Effector memory CD4-positive, alpha-beta T cell (primary cell): ENCODE data around the gene AUNIP.

Experiments used
- DNase-seq, 3 donors: peaks; one replicate each; pipeline ENCODE4 v3.0.0-alpha.2; 2020
- H3K27ac ChIP-seq: 2 replicates; pipeline ENCODE4 v1.7.0; 2013; ENCODE audit warnings: mild to moderate bottlenecking, low read length, moderate library complexity; ENCODE audit not compliant: insufficient read depth, poor library complexity, severe bottlenecking
- H3K27me3 ChIP-seq: replicated peaks from 2 replicates; pipeline ENCODE4 v1.7.0; 2013; ENCODE audit warnings: mild to moderate bottlenecking, low read length; ENCODE audit not compliant: insufficient read depth, control insufficient read depth, poor library complexity, severe bottlenecking
- H3K36me3 ChIP-seq: 2 replicates; pipeline ENCODE4 v1.7.0; 2013; ENCODE audit warnings: mild to moderate bottlenecking, low read length, moderate library complexity; ENCODE audit not compliant: control insufficient read depth, insufficient read depth
- H3K4me1 ChIP-seq: 2 replicates; pipeline ENCODE4 v1.7.0; 2013; ENCODE audit warnings: low read length, mild to moderate bottlenecking; ENCODE audit not compliant: control insufficient read depth, insufficient read depth, poor library complexity, severe bottlenecking
- H3K4me3 ChIP-seq: 2 replicates; pipeline ENCODE4 v1.7.0; 2013; ENCODE audit warnings: low read length, low read depth, mild to moderate bottlenecking; ENCODE audit not compliant: insufficient read depth, poor library complexity, severe bottlenecking
- H3K9me3 ChIP-seq: 2 replicates; pipeline ENCODE4 v1.7.0; 2013; ENCODE audit warnings: mild to moderate bottlenecking, low read length, moderate library complexity; ENCODE audit not compliant: control insufficient read depth

The AUNIP gene

GRCh38 chr1:25804244-25804963, 54.9 kb downstream of the AUNIP start:
- Histone ChIP-seq H3K4me1 (peaks cover 10% of the 10 kb centered on the region), H3K27me3 (no peaks in the 10 kb centered on the region), H3K9me3 (no peaks in the 10 kb centered on the region), H3K4me3 (no peak overlapping the region), H3K36me3 (peaks cover 13% of the 10 kb centered on the region), H3K27ac (no peak overlapping the region)
- DNase-seq, result no peak

DNA sequence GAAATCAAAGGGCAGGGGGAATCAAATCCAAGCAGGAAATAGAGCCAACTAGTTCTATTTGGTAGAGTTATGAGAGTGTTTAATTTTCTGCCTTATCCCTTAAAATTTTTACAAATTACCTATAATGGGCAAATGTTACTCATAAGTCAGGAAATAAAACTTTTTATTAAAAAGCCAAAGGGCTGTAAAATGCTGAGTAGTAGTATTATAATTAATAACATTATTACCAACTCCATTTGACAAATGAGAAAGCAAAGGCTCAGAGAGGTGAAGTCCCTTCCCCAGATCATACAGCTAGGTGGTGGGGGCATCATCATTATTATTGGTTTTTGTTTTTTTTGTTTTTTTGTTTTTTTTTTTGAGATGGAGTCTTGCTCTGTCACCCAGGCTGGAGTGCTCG, 55.9 kb downstream of the AUNIP start:
- Histone ChIP-seq H3K4me3 (no peak overlapping the region), H3K36me3 (peaks cover 9% of the 10 kb centered on the region), H3K4me1 (peaks cover 13% of the 10 kb centered on the region), H3K27ac (no peak overlapping the region), H3K27me3 (no peaks in the 10 kb centered on the region), H3K9me3 (no peaks in the 10 kb centered on the region)
- no peak for DNase-seq

DNA sequence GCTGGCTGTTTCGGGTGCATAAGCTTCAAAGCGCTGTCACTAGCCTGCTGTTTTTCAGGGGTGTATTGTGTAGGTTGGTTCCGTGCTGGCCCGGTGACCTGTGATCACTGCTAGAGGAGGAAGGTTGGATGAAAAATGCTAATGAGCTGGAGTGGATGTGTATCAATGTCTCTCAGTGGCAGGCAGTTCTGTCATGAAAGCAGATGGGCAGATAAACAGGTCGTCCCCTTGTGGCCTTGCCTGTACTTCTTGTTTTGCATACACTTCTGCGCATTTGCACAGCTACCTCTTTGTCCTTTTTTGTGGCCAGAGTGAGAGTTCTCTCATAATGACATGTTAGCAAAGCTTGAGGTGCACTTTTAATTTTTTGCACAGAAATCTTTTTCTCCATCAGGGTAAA, 56.3 kb downstream of the AUNIP start:
- H3K27ac ChIP-seq, result no peak overlapping the region
- peaks cover 9% of the 10 kb centered on the region for H3K36me3 ChIP-seq
- H3K4me3 ChIP-seq, result no peak overlapping the region
- H3K9me3 ChIP-seq, result no peaks in the 10 kb centered on the region
- peaks cover 15% of the 10 kb centered on the region for H3K4me1 ChIP-seq
- no peaks in the 10 kb centered on the region for H3K27me3 ChIP-seq
- no peak for DNase-seq

DNA sequence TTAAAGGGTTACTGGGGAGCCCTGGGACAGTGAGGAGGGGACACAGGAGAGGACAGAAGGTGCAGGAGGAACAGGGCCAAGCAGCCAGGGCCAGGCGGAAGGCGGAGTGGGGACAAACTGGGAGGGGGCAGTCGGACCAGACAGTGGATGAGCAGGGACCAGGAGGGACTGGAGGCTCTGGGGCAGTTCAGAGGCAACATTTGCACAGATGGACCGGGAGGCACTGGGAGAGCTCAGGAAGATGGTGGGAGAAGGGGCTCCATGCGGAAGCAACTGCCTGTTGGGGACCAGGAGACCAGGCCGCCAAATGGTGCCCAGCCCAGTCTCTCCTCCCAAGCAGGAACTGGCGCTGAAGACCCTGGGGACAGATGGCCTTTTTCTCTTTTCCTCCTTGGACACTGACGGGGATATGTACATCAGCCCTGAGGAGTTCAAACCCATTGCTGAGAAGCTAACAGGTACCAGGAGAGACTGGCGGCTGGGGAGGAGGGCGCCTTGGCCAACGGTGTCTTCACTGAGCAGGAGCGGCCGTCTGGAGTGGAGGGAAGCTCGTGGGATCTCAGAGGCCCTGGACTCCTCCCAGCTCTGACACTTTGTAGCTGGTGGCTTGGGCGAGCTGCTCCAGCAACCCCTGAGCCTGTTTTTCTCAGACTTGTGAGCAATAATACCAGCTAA, 58.4 kb downstream of the AUNIP start:
- peak overlapping the region; percentile 59 for H3K4me3 ChIP-seq
- peak overlapping the region; percentile 41 for H3K27ac ChIP-seq
- H3K27me3 ChIP-seq, result no peaks in the 10 kb centered on the region
- no peak for DNase-seq
- no peaks in the 10 kb centered on the region for H3K9me3 ChIP-seq
- H3K36me3 ChIP-seq, result peaks cover under 1% of the 10 kb centered on the region
- H3K4me1 ChIP-seq, result peaks cover 33% of the 10 kb centered on the region

DNA sequence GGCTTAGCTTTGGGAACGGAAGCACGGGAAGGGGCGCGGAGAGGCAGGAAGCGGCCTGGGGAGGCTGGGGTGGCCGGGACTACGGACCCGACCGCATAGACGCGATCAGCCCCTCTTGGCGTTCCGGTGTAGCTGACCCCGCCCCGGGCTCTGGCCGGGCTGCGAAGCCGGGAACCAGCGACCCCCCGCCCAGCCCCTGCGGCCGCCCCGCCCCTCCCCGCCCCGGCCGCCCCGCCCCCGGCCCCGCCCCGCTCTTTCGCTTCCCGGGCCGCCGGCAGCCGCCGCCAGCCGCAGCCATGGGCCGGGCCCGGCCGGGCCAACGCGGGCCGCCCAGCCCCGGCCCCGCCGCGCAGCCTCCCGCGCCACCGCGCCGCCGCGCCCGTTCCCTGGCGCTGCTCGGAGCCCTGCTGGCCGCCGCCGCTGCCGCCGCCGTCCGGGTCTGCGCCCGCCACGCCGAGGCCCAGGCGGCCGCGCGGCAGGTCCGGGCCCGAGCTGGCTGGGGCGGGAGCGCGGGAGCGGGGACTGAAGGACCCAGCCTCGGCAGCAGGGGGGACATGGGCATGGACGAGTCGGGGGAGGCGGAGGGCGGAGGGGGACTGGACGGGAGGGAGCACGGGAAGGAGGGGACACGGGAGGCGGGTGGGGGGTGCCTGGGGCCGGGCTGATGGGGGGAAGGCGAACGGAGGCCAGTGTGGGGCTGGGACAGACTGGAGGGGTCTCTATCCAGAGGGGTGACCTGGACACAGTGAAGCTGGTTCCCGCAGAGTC, 59.1 kb downstream of the AUNIP start, which contains the start of gene SELENON:
Gene SELENON, plus strand, starts transcription at position 259 of the 768 bp plus-strand sequence. Its CDS starts 38 bp downstream, at position 297.
- Histone ChIP-seq H3K27me3 (no peaks in the 10 kb centered on the region), H3K27ac (peak within 1 kb of the TSS; percentile 57), H3K4me1 (peaks cover 33% of the 10 kb centered on the region), H3K4me3 (peak within 1 kb of the TSS; percentile 59), H3K9me3 (no peaks in the 10 kb centered on the region), H3K36me3 (no peaks in the 10 kb centered on the region)
- DNase-seq, result peak in 2 of 3 donors; percentile 13 to 44

DNA sequence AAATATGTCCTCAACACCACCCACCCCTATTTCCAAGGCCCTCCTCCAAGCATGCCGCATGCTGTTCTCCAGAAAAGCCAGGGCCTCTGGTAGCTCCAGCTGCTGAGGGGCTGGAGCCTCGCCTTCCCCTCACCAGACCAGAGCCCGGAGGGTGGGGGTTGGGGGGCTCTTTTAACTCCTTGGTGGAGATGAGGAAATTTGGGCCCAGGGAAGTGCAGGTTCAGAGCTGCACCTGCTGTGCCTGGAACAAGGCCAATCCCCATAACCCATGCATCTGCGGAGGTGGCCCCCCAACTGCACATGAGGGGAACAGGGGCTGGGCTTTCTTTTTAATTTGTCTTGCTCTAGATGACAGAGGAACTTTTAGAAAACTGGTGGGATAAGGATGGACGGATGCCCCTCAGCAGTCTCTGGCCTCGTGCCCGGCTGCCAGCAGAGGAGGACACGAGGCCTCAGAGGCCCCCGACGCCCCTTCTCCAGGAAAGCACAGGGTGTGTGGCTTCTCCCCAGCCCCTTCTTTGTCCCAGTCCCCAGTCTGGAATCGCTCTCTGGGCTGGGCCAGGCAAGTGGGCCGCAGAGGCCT, 59.8 kb downstream of the AUNIP start:
- H3K27me3 ChIP-seq, result no peaks in the 10 kb centered on the region
- peak overlapping the region; percentile 57 for H3K27ac ChIP-seq
- peak overlapping the region; percentile 54 for H3K4me3 ChIP-seq
- H3K9me3 ChIP-seq, result no peaks in the 10 kb centered on the region
- no peak for DNase-seq
- H3K4me1 ChIP-seq, result peaks cover 33% of the 10 kb centered on the region
- no peaks in the 10 kb centered on the region for H3K36me3 ChIP-seq

GRCh38 chr1:25798666-25799351, 60.4 kb downstream of the AUNIP start:
- H3K4me3 ChIP-seq, result no peak overlapping the region
- H3K27me3 ChIP-seq, result no peaks in the 10 kb centered on the region

DNA sequence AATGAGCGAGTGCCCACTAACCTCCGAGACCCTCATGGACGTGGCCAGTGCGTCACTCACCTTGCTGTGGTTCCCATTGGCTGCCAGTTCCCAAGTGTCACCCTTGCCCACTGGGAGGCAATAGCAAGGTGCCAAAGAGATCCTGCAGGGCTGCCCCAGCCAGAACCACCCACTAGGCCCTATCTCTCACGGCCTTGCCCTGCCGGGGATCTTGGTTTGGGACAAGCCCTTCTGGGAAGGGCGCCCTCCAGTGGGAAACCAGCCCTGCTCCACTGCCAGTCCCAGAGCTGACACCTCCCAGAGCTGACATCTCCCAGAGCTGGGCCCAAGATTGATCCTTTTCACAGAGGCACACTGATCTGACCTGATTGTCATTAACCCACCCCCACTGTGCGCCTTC, 61.3 kb downstream of the AUNIP start:
- no peak overlapping the region for H3K27ac ChIP-seq
- H3K27me3 ChIP-seq, result no peaks in the 10 kb centered on the region
- H3K4me1 ChIP-seq, result peaks cover 33% of the 10 kb centered on the region
- H3K4me3 ChIP-seq, result no peak overlapping the region
- H3K36me3 ChIP-seq, result no peaks in the 10 kb centered on the region
- DNase-seq, result no peak
- H3K9me3 ChIP-seq, result no peaks in the 10 kb centered on the region

More at GRCh38 chr1:25798666-25799351, 60.4 kb downstream of the AUNIP start:
- no peak for DNase-seq
- Histone ChIP-seq H3K27ac (peak overlapping the region; percentile 35), H3K9me3 (no peaks in the 10 kb centered on the region), H3K4me1 (peaks cover 33% of the 10 kb centered on the region), H3K36me3 (no peaks in the 10 kb centered on the region)

DNA sequence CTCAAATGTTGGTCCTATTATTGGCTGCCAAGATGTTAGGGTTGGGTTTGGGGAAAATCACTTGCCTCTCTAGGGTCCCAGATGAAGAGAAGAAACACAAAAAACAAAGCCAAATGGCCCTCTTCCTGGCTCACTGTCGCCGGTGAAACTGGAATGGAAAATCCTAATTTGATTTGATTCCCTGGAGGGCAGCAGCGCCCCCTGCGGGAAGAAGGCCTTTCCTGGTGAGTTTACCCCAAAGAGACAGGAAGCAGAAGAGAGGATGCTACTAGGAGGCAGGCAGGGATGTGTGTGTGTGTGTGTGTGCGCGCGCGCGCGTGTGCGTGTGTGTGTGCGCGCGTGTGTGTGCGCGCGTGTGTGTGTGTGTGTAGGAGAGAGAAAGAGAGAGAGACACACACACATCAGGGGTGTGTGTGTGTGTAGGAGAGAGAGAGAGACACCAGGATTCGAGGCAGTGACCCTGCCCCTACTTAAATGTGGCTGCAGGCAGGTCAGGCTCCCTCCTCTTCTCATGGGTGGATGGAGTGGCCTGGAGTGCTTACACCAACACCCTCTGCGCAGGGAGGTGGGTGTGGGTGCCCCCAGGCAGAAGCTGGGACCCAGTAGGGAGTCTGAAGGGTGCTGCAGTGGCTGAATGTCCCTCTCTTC, 62.3 kb downstream of the AUNIP start:
- DNase-seq, result peak; percentile 58 to 74 (median 66)
- Histone ChIP-seq H3K36me3 (no peaks in the 10 kb centered on the region), H3K9me3 (no peaks in the 10 kb centered on the region), H3K27ac (peak overlapping the region; percentile 40), H3K4me1 (peaks cover 33% of the 10 kb centered on the region), H3K27me3 (no peaks in the 10 kb centered on the region), H3K4me3 (no peak overlapping the region)
